Stomach (tissue), 4 donors: ENCODE measurements around the gene PI16.

Source experiments
- EP300 ChIP-seq: sonication (generic); formaldehyde crosslinking; IDR thresholded peaks from one replicate; pipeline ENCODE4 v1.6.1; 2017; ENCODE audit warnings: antibody characterized with exemption
- TF ChIP-seq, protein P1 (sequence below), 7 experiments: fragments of 450-650 bp in 4 of 7; fragments of 200-600 bp in 3 of 7; sonication (generic) in 3 of 7; IDR thresholded peaks; one replicate each; pipeline ENCODE4 v1.5.1; 2016 to 2019; ENCODE audit warnings: antibody characterized with exemption in 7 of 7, control low read depth in 2 of 7, mild to moderate bottlenecking in 1 of 7

DNA sequence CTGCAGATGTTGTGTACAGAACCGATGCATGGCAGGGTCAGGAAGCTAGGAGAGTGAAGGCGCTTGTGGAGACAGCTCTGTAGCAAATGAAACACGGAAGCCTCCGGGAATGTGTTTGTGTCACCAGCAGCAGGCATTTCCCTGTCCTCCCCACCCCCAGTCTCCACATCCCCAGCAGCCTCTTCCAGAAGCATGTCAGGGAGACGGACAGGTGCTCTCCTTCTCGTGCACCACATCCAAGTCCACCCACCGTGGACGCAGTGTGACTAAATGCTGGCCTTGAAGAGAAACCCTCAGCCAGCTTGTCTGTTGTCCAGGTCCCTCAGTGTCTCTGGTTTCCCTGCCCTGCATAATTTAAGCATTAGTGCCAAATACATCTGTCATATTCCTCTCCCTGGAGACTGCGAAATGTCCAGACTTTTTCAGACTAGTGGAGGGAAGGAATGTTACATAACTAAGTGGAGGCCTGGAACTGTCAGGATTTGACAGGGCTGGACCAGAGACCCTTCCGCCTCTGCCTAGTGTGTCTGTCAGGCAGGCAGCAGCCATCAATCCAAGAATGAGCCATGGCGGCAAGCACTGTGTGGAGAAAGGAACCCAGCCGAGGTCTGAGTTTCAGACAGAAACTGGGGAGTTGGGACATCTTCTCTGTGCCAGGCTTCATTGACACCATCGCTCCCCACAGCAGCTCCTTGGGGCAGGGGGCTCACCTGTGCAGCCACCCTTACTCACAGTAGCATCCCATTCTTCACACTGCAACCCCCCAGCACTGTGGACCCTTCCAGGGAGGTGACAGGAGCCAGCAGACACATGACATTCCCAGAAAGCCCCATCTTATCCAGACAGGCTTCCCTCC is 26.6 kb upstream of the PI16 start:
- TF ChIP-seq, protein P1, sequence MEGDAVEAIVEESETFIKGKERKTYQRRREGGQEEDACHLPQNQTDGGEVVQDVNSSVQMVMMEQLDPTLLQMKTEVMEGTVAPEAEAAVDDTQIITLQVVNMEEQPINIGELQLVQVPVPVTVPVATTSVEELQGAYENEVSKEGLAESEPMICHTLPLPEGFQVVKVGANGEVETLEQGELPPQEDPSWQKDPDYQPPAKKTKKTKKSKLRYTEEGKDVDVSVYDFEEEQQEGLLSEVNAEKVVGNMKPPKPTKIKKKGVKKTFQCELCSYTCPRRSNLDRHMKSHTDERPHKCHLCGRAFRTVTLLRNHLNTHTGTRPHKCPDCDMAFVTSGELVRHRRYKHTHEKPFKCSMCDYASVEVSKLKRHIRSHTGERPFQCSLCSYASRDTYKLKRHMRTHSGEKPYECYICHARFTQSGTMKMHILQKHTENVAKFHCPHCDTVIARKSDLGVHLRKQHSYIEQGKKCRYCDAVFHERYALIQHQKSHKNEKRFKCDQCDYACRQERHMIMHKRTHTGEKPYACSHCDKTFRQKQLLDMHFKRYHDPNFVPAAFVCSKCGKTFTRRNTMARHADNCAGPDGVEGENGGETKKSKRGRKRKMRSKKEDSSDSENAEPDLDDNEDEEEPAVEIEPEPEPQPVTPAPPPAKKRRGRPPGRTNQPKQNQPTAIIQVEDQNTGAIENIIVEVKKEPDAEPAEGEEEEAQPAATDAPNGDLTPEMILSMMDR (IDR thresholded peaks at IDR 0.05): no peak
- TF ChIP-seq EP300: no peak
